A549 treated with CpdA at 1 μM for 4 hours (cell line): ENCODE measurements around the gene SUPT4H1. TPM values are rescaled to one million over a fixed set of nuclear protein-coding genes. Genes with fewer than 3 reads are reported as not detected.

Experiments used
- total RNA-seq: library from RNA; stranded (reverse); fragments of 200-300 nt; extraction: Qiagen RNA extraction; gene quantifications from 5 replicates; pipeline ENCODE4 v1.2.3, GENCODE V29; 2022; ENCODE audit warnings: low read depth

The SUPT4H1 gene
- 92.6 to 176 TPM (median 152 TPM) in 5 replicates for total RNA-seq

GRCh38 chr17:58351831-58352595, at the start of gene SUPT4H1:
SUPT4H1 (minus strand) TSS chr17:58352201; CDS start chr17:58352135, 66 bp downstream.

GRCh38 chr17:58328195-58329034, 23.6 kb downstream of the SUPT4H1 start, which contains the start of gene TSPOAP1:
TSPOAP1 (minus strand) TSS chr17:58328795; CDS start chr17:58327920, 875 bp downstream.

Other genes starting within 250 kb of the SUPT4H1 start
- gene OR4D1, start 203.8 kb downstream of the SUPT4H1 start, total RNA-seq: 0.01 to 0.03 TPM in 2 of 5 replicates, not detected in the others
- not detected in 5 replicates for gene OR4D2, start 185.2 kb downstream of the SUPT4H1 start, total RNA-seq
- not detected in 5 replicates for gene EPX, start 159.5 kb downstream of the SUPT4H1 start, total RNA-seq
- 9.4 to 12.3 TPM (median 12.1 TPM) in 5 replicates for gene MKS1, start 132.9 kb downstream of the SUPT4H1 start, total RNA-seq
- gene LPO, start 113.6 kb downstream of the SUPT4H1 start, total RNA-seq: not detected in 5 replicates
- not detected in 5 replicates for gene MPO, start 71.3 kb downstream of the SUPT4H1 start, total RNA-seq
- gene TSPOAP1, start 23.4 kb downstream of the SUPT4H1 start, total RNA-seq: not detected in 5 replicates
- gene RNF43, start 65.3 kb upstream of the SUPT4H1 start, total RNA-seq: 0.12 to 0.61 TPM (median 0.27 TPM) in 5 replicates
- not detected in 5 replicates for gene HSF5, start 136.2 kb upstream of the SUPT4H1 start, total RNA-seq
- 7.4 to 12.5 TPM (median 11.0 TPM) in 5 replicates for gene MTMR4, start 162.4 kb upstream of the SUPT4H1 start, total RNA-seq